Adipose tissue (tissue), 3 donors: ENCODE measurements around the gene MAP4. TPM values are rescaled to one million over a fixed set of nuclear protein-coding genes. Genes with fewer than 3 reads are reported as not detected.

Source experiments
- H3K27ac ChIP-seq: one replicate; pipeline ENCODE4 v1.5.1; 2013; ENCODE audit warnings: low read depth, low read length
- whole genome bisulfite sequencing, 3 donors: extraction: QIAGEN DNeasy Blood & Tissue Kit; methylation state at CpG; one replicate each; pipeline ENCODE4 v1.1.7; 2013; 5-methylcytosine and 5-hydroxymethylcytosine counted together
- polyA plus RNA-seq, 3 donors: library from polyadenylated mRNA; stranded (reverse); fragments of 200-250 nt; gene quantifications; one replicate each; pipeline ENCODE4 v1.2.3, GENCODE V29; 2013
- donor health status: healthy with polysubstance abuse.
- donor health status: Bipolar disorder and iron deficiency.
- donor health status: healthy.

MAP4 gene
- polyA plus RNA-seq, 3 donors = 46.3 to 186 (median 107) TPM

DNA sequence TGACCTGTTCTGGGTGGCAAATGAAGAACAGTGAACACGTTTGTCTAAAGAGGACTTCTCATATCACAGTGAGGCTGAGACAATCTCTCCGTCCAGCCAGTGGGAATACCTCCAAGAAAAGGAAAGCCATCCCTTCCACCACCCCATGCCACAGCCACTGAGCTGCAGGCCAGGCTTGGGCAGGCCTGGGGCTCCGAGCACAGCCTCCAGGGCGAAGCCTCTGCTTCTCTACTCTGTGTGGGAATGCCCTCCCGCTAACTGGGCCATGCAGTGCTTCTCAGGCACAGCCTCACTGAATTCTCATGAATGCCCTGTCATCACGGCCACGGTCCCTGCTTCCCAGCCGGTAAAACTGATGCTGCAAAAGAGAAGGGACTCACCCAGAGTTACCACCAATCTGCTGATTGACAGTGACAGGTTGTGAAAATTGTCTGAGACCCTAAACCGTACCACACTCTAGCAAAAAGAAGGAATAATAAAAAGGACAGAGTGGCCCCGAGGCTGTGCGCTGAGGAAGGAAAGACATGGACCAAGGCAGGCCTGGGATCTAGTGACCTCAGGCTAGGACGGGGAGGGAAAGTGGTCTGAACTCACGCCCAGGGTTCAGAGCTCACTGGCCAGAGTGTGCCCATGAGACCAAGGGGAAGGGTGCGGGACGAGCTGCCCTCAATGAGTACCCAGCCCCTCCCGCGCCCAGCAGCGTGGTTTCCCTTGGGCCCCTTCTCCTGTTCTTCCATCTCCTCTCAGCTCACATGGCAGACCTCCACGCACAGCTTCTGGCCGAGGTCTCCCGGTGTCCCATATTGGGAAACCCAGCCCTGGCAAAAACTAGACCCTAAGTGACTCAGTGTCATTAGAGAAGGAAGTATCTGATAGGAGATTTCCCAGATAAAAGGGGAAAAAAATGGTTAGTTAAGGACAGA is 160.5 kb downstream of the MAP4 start:
- 84 to 92% (median 88%) methylated on average over 21 of the region's 21 CpGs for WGBS, 3 donors
- no peak overlapping the region for H3K27ac ChIP-seq

DNA sequence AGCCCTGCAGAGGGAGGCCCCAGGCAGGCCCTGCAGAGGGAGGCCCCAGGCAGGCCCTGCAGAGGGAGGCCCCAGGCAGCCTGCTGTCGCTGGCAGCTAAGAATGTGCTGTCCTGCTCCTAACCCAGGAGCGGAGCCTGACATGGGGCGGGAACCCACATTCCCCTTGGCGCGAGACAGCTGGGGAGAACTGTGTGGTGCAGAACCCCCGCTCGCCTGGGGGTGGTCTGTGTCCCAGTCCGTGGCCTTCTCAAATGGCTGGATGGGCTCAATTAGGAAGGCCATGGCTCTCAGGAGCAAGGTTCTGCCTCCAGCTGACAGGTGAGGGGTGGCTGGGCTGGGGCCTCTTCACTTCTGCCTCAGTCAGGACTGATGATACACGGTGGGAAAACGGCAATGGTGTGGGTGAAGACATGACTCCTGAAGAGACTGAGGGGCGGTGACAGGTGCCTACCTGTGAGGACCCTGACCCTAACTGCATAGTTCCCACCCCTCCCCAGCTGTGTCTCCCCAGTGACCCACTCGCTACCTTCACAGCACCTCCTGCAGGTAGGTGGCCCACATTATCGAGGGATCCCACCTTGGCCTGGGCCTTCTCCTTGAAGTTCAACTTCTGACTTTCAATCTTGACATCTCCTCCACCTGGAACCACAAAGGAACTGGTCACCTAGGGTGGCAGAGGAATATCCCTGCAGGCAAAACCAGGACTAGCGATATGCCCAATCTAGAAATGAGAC is 161.3 kb downstream of the MAP4 start:
- no peak overlapping the region for H3K27ac ChIP-seq
- WGBS, 3 donors = 92 to 94% (median 93%) methylated on average over 14 of the region's 14 CpGs

DNA sequence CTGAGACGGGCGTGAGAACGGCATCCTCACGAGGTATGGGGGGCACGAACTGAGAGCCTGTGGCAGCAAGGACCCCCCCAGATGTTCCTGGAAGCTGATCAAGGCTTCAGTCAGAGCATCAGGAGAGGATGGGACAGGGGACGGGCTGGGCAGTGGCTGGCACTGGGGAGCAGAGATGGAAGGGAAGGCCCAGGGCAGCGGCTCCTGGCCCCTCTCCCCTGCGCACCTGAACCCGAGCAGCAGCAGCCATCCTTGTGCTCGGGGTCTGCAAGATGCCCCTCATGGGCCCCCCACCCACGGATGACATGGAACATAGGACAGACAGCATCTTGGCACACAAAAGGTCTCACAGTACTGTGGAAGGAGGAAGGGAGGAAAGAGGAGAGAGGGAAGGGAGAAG is 161.9 kb downstream of the MAP4 start:
- 85 to 92% (median 87%) methylated on average over 11 of the region's 11 CpGs for WGBS, 3 donors
- no peak overlapping the region for H3K27ac ChIP-seq

DNA sequence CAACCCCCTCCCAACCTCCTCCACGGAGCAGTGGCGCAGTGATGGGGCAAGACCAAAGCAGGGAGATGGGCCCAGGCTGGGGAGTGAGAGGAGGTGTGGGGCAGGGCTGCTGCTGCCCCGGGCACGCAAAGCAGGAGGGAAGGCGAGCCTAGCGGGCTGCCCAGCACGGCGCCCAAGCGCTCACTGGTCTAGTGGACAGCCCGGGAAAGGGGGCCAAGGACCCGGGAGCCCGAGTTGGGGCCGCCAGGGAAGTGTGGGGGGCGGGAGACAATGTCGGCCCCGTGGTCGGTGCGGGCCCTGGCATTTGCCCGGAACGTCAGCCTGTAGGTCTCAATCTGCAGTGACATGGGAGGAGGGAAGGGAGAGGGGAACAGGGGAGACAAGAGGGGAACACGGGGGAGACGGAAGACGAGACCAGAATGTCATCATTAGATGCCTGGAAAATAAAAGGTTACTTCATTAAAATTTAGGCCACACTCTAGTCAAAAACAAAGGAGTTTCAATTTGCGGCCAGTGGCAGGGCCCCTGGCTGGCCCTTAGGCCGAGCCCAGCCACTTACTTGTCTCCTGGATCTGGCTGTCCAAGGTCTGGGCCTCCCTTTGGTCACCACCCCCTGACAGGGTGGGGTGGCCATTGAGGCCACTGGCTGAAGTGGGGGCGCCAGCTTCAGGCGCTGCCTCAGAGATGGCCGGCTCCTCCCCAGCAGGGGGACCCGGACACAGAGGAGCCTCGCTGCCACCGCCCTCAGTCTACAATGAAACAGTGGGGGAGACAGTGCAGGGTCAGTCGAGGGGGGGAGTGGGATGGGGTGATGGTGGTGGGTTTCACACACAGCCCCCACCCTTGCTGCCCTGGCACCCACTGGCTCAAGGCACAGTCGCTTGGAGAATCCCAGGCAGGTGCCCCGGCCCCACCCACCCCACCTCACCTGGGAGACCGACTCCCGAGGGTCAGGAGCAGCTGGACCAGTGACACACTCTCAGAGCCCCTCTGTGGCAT is 163.3 kb downstream of the MAP4 start:
- 88 to 89% (median 89%) methylated on average over 29 to 36 of the region's 36 CpGs for WGBS, 3 donors
- H3K27ac ChIP-seq = no peak overlapping the region

DNA sequence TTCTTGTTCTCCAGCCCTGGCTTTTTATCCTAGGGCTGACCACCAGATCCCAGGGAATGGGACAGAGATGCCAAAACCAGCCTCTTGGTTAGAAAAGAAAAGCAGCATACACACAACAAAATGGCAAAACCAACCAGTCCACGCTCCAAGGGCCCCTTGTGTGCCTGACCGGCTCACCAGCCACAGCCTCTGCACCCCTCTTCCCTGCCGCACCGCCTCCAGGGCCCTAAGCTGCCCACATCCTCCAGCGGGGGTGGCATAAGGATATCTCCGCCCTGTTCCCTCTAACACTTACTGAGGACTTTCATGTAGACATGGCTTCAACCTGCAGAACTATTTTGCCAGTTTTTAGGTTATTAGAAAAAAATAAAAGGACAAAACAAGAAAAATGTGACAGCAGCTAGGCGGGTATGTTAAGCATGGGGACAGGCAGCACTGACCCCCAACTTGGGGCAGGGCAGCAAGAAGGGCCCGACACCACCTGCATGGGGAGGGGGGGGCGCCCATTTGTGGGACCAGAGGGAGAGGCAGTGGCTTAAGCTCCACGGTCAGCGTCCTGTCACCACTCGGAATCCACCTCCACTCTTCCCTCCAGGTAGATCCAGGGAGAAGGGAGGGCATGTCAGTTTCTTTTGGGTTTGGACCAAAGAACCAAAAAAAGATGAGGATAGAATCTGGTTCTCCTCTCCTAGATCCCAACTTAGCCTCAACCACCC is 164.2 kb downstream of the MAP4 start:
- H3K27ac ChIP-seq = no peak overlapping the region
- WGBS, 3 donors = 91 to 97% (median 94%) methylated on average over 12 of the region's 12 CpGs

DNA sequence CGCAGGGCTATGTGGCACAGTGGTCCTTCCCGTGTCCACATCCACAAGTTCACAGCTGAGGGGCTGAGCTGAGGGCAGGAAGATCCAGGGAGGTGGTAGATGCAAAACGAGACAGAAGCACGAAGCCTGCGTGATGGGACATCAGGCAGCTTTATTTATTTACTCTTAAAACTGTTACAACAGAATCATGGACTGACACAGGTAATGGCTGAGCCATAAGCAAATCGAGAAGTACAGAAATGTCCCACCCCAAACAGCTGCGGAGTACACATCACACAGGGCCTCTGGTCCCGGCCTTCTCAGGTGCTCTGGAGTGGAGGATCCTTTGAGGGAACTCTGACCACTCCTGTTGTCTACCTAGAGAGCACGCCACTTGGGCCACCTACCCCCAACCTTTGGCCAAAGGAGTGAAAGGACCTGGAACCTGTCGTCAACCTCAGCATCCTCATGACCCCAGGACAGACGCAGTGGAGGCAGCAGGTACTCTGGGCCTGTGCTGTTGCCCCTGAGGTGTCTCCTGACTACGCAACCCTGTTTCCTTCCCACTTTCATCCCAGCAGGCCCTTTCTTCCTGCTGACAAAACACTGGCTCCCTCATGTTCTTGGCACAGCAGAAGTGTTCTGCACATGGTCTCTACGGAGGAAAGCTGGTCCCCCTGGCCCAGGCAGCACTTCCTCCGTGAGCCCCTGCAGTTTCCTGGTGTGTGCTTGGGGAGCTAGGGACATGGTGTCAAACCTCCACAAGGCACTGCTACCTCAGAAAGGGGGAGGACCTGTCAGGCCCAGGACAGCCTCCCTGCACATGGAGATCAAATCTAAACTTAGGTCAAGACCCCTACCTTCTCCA is 165.4 kb downstream of the MAP4 start:
- WGBS, 3 donors = 67 to 79% (median 71%) methylated on average over 14 of the region's 14 CpGs
- no peak overlapping the region for H3K27ac ChIP-seq

DNA sequence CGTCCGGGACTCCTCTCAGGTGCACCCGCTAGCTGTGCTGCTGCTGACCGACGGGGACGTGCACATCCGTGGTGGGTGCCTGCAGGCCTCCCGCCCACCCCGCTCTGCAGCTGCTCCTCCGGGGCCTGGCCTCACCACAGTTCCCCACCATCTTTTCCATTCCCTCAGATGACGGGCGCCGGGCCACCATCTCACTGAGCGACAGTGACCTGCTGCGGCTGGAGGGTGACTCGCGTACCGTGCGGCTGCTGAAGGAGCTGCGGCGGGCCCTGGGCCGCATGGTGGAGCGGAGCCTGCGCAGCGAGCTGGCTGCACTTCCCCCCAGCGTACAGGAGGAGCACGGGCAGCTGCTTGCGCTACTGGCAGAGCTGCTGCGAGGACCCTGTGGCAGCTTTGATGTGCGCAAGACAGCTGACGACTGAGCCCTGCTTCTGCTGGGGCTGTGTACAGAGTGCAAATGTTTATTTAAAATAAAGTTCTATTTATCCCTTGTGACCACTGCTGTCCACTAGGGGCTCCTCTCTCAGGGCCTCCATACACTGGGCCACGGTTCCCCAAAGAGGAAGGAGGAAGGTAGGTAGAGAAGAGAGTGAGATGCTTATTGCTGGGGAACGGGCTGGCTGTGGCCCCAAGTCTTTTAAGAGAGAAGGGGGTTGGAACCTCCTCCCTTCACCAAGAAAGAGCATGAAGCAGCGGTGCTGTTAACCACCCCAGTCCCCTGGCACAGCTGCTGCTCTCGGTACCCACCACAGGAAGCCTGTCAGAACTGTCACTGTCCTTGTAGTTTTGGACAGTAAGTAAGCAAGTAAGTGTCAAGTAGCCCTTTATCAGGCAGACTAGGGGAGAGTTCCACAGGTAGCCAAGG is 166.3 kb downstream of the MAP4 start:
- WGBS, 3 donors = 88 to 91% (median 89%) methylated on average over 35 of the region's 35 CpGs
- H3K27ac ChIP-seq = no peak overlapping the region

DNA sequence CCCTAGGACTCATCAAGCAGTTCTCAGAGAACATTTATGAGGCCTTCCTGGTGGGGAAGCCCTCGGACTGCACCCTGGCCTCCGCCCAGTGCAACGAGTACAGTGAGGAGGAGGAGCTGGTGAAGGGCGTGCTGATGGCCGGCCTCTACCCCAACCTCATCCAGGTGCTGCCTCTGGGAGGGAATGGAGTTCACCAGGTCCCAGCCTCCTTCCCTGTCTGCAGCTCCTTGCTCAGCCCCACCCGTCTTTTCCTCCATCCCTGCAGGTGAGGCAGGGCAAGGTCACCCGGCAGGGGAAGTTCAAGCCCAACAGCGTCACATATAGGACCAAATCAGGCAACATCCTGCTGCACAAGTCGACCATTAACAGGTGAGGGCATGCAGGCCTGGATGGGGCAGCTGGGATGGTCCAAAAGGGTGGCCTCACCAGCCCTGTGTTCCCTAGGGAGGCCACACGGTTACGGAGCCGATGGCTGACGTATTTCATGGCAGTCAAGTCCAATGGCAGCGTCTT is 167.0 kb downstream of the MAP4 start:
- WGBS, 3 donors = 82 to 86% (median 83%) methylated on average over 14 of the region's 14 CpGs
- no peak overlapping the region for H3K27ac ChIP-seq

DNA sequence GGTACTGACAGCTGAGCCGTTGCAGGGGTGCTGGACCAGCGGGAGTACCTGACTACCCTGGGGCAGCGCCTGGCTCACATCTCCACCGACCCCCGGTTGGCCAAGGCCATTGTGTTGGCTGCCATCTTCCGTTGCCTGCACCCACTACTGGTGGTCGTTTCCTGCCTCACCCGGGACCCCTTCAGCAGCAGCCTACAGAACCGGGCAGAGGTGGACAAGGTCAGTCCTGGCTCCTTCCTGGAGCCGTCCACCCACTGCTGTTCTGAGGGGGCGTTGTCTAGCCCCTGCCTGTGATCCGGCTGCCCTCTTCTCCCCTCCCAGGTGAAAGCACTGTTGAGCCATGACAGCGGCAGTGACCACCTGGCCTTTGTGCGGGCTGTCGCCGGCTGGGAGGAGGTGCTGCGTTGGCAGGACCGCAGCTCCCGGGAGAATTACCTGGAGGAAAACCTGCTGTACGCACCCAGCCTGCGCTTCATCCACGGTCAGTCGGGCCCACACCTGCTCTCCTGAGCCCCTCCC is 167.6 kb downstream of the MAP4 start:
- no peak overlapping the region for H3K27ac ChIP-seq
- WGBS, 3 donors = 84 to 87% (median 85%) methylated on average over 20 to 23 of the region's 23 CpGs

DNA sequence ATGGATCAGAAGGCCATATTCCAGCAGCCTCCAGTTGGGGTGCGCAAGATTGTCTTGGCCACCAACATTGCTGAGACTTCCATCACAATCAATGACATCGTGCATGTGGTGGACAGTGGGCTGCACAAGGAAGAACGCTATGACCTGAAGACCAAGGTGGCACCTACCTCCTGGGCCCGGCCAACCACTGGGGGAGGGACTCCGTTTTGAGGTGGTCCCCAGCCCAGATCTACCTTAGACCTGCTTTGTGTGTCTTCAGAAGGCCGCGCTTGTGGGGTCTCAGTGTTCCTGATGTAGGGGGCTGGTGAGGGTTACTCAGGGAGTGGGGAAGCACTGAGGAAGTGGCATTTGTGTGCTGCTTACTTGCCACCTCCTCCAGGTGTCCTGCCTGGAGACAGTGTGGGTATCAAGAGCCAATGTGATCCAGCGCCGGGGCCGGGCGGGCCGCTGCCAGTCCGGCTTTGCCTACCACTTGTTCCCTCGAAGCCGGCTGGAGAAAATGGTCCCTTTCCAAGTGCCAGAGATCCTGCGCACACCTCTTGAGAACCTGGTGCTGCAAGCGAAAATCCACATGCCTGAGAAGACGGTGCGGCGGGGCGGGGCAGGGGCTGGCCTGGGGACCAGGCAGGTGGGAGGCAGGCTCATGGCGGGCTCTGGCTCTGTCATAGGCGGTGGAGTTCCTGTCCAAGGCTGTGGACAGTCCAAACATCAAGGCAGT is 168.3 kb downstream of the MAP4 start:
- WGBS, 3 donors = 94 to 96% (median 95%) methylated on average over 22 to 23 of the region's 23 CpGs
- H3K27ac ChIP-seq = no peak overlapping the region

DNA sequence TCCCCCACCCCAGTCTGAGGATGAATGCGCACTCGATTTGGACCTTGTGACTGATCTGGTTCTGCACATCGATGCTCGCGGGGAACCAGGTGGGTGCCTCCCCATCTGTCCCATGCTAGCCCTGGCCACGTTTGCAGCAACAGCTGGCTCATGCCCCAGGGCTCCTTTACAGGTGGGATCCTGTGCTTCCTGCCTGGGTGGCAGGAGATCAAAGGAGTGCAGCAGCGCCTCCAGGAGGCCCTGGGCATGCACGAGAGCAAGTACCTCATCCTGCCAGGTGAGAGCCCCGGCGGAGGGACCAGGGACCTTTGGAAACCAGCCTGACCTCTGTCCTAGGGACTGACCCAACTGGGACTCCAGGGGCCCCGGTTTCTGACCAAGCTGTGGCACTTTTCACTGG is 169.0 kb downstream of the MAP4 start:
- 73 to 89% (median 89%) methylated on average over 10 to 11 of the region's 11 CpGs for WGBS, 3 donors
- H3K27ac ChIP-seq = no peak overlapping the region

DNA sequence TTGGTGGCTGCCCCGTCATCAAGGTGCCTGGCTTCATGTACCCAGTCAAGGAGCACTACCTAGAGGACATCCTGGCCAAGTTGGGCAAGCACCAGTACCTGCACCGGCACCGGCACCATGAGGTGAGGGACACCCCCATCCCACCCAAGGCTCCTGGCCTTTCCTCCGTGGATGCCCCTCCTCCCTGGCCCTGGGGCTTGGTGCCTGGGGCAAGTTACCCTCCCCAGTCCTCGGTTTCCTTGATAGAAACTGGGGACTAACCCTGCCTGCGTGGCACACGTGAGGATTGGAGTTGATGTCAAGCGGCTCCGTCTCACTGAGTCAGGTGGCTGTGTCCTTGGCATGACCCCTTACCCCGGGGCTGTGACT is 169.4 kb downstream of the MAP4 start:
- H3K27ac ChIP-seq = no peak overlapping the region
- 85 to 90% (median 89%) methylated on average over 10 of the region's 10 CpGs for WGBS, 3 donors

DNA sequence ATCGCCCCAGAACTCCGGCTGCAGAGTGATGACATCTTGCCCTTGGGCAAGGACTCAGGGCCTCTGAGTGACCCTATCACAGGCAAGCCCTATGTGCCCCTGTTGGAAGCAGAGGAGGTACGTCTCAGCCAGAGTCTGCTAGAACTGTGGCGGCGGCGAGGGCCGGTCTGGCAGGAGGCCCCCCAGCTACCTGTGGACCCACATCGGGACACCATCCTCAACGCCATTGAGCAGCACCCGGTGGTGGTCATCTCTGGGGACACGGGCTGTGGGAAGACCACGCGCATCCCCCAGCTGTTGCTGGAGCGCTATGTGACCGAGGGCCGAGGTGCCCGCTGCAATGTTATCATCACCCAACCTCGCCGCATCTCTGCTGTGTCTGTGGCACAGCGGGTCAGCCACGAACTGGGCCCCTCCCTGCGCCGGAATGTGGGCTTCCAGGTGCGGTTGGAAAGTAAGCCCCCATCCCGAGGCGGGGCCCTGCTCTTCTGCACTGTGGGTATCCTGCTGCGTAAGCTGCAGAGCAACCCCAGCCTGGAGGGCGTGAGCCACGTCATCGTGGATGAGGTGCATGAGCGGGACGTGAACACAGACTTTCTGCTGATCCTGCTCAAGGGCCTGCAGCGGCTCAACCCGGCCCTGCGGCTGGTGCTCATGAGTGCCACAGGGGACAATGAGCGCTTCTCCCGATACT is 169.9 kb downstream of the MAP4 start:
- H3K27ac ChIP-seq = no peak overlapping the region
- WGBS, 3 donors = 92 to 95% (median 94%) methylated on average over 37 of the region's 37 CpGs

DNA sequence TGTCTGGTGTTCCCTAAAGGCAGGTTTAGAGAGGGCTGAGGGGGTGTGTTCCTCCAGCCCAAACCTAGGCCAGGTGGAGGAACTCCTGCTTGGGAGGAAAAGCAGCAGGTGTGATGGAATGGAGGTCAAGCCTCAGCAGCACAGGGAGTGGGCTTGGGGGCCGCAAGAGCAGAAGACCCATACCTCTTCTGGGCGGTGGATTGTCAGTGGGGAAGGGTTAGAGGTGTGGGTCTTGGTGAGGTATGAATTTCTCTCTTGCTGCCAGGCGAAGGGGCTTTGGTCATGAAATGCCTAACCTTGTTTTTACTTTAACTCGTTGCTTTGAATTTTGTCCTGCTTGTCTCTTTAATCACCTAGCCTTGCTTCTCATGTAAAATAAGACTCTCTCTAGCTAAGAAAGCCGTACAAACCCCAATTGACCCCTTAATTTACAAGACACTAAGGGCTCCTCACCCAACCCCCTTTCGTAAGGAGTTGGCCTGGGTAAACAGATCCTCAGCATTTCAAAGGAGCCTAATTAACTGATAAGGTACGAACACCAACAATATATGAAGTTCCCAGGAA is 174.3 kb downstream of the MAP4 start:
- no peak overlapping the region for H3K27ac ChIP-seq
- 85 to 88% (median 88%) methylated on average over 7 of the region's 7 CpGs for WGBS, 3 donors
